PC-3 (cell line): ENCODE data around the gene UNC5B.

ENCODE experiments used
- EZH2 ChIP-seq: fragments of 300-600 bp; sonication (generic); IDR thresholded peaks from one replicate; pipeline ENCODE4 v1.6.1; 2017; ENCODE audit warnings: antibody characterized with exemption, mild to moderate bottlenecking, low read length; ENCODE audit not compliant: unreplicated experiment
- EZH2phosphoT487 ChIP-seq: fragments of 300-600 bp; sonication (generic); IDR thresholded peaks from 2 replicates; pipeline ENCODE4 v1.6.1; 2018; ENCODE audit warnings: mild to moderate bottlenecking, antibody characterized with exemption, low read length, borderline replicate concordance
- TF ChIP-seq, protein P1 (sequence below): fragments of 300-600 bp; sonication (generic); conservative IDR thresholded peaks from 2 replicates; pipeline ENCODE4 v1.5.1; 2017; ENCODE audit warnings: antibody characterized with exemption, low read depth, mild to moderate bottlenecking, low read length

DNA sequence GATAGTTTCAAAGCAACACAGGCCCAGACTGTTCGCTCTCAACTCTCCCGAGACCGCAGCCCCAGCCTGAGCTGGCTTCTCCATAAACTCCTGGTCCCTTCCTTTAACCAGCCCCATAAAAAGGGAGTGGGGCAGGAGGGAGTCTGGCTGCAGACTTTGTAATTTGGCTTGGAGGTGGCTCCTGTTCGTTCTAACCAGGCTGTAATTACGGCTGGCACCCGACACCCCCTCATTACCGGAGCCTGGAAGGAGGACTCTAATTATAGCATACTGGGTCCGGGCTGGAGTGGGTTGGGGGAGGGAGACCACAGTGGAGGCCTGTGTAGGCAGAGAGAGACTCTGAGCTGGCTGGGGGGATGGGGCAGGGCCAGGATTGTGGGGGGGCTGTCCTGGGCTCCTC lies 49.7 kb downstream of the UNC5B start:
- TF ChIP-seq, protein P1, sequence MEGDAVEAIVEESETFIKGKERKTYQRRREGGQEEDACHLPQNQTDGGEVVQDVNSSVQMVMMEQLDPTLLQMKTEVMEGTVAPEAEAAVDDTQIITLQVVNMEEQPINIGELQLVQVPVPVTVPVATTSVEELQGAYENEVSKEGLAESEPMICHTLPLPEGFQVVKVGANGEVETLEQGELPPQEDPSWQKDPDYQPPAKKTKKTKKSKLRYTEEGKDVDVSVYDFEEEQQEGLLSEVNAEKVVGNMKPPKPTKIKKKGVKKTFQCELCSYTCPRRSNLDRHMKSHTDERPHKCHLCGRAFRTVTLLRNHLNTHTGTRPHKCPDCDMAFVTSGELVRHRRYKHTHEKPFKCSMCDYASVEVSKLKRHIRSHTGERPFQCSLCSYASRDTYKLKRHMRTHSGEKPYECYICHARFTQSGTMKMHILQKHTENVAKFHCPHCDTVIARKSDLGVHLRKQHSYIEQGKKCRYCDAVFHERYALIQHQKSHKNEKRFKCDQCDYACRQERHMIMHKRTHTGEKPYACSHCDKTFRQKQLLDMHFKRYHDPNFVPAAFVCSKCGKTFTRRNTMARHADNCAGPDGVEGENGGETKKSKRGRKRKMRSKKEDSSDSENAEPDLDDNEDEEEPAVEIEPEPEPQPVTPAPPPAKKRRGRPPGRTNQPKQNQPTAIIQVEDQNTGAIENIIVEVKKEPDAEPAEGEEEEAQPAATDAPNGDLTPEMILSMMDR = no peak
- TF ChIP-seq EZH2 (no peak), EZH2phosphoT487 (no peak)
